GM12892 (cell line): ENCODE results near the gene MAP2K3.

Source experiments
- POLR2A ChIP-seq: IDR thresholded peaks from 2 replicates; pipeline ENCODE4 v1.6.1; 2011; ENCODE audit warnings: low read depth, low read length, control low read depth
- POLR2AphosphoS5 ChIP-seq: IDR thresholded peaks from 2 replicates; pipeline ENCODE4 v1.6.1; 2011; ENCODE audit warnings: low read depth, low read length, control low read depth
- TAF1 ChIP-seq: IDR thresholded peaks from 2 replicates; pipeline ENCODE4 v1.6.1; 2011; ENCODE audit warnings: low read depth, mild to moderate bottlenecking, control low read depth, low read length, borderline replicate concordance

DNA sequence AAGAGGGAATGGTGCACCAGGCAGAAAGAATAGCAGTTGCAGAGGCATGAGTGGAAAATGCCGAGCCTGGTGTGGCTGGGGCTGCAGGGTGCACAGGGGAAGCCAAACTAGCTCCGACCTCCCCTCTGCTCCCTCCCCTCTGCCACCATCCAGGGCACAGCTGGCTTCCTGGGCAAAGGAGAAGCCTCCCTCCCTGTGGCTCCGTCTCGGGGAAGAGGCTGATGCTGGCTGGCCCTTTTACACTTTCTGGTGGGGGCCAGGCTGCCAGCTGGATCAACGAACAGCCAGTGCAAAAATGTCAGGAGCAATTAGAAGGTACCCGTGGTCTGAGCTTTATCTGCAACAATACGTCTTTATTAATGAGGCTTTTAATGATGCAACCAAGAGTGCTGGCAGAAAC, 54.5 kb downstream of the MAP2K3 start:
- TF ChIP-seq POLR2AphosphoS5 = no peak
- no peak for TF ChIP-seq POLR2A
- TF ChIP-seq TAF1 = no peak
